BLaER1 treated with 17β-estradiol and CSF1 and Interleukin-3, amounts not matched to agents 10 nM and 100 nM (cell line): ENCODE results near the gene PLEKHA4.
"Not testable (repeated sequence)": the region's sequence is repeated elsewhere in the genome, so short reads cannot be mapped to it uniquely, and the experiment has no call there.

ENCODE experiments used
- H3K27ac ChIP-seq, 11 experiments: shearing (Covaris generic); formaldehyde crosslinking; 2 replicates each; pipeline ENCODE4 v1.8.1; 2022
- H3K27me3 ChIP-seq, 11 experiments: shearing (Covaris generic); formaldehyde crosslinking; 2 replicates each; pipeline ENCODE4 v1.8.1; 2022
- H3K36me3 ChIP-seq, 11 experiments: shearing (Covaris generic); formaldehyde crosslinking; 2 replicates each; pipeline ENCODE4 v1.8.1; 2022
- H3K4me1 ChIP-seq, 10 experiments: shearing (Covaris generic); formaldehyde crosslinking; 2 replicates each; pipeline ENCODE4 v1.8.1; 2022
- H3K4me2 ChIP-seq, 11 experiments: shearing (Covaris generic); formaldehyde crosslinking; 2 replicates each; pipeline ENCODE4 v1.8.1; 2022
- H3K4me3 ChIP-seq, 10 experiments: shearing (Covaris generic); formaldehyde crosslinking; 2 replicates each; pipeline ENCODE4 v1.8.1; 2022
- H3K9ac ChIP-seq, 11 experiments: shearing (Covaris generic); formaldehyde crosslinking; 2 replicates each; pipeline ENCODE4 v1.8.1; 2022
- H3K9me3 ChIP-seq, 11 experiments: shearing (Covaris generic); formaldehyde crosslinking; replicated peaks in 1 of 11; 2 replicates each; pipeline ENCODE4 v1.8.1; 2022
- H4K20me1 ChIP-seq, 11 experiments: shearing (Covaris generic); formaldehyde crosslinking; 2 replicates each; pipeline ENCODE4 v1.8.1; 2022
- Cebpa-rat ChIP-seq, 11 experiments: shearing (Covaris generic); IDR thresholded peaks; 2 replicates each; pipeline ENCODE4 v1.8.1; 2022

Gene PLEKHA4

GRCh38 chr19:48906324-48906723, 37.9 kb upstream of the PLEKHA4 start:
- Histone ChIP-seq H3K27ac (no peak overlapping the region), H3K4me2 (no peak overlapping the region), H3K4me3 (no peak overlapping the region), H4K20me1 (peaks cover 0 to 17% (median 0%) of the 10 kb centered on the region in 11 experiments; a peak in 4 of 22 replicates), H3K36me3 (peaks cover 64 to 94% (median 83%) of the 10 kb centered on the region in 11 experiments), H3K9me3 (no peaks in the 10 kb centered on the region), H3K4me1 (peaks cover 18 to 30% (median 24%) of the 10 kb centered on the region in 10 experiments), H3K9ac (0 out of 22 replicates have a peak overlapping the region, but pooled peaks of 1 of the 11 experiments have one; percentile 18), H3K27me3 (no peaks in the 10 kb centered on the region)
- TF ChIP-seq Cebpa-rat (IDR thresholded peaks at IDR 0.05): no peak

- Histone ChIP-seq H3K9ac (no peak overlapping the region), H3K27me3 (no peaks in the 10 kb centered on the region), H3K4me1 (peaks cover 25 to 37% (median 29%) of the 10 kb centered on the region in 10 experiments), H3K4me2 (no peak overlapping the region), H3K9me3 (no peaks in the 10 kb centered on the region), H3K36me3 (peaks cover 58 to 88% (median 76%) of the 10 kb centered on the region in 11 experiments), H3K4me3 (no peak overlapping the region), H4K20me1 (peaks cover 0 to 17% (median 0%) of the 10 kb centered on the region in 11 experiments; a peak in 4 of 22 replicates), H3K27ac (no peak overlapping the region)
- TF ChIP-seq Cebpa-rat (IDR thresholded peaks at IDR 0.05): no peak
Measured at GRCh38 chr19:48905664-48906063, 37.2 kb upstream of the PLEKHA4 start.

GRCh38 chr19:48903788-48904187, 35.4 kb upstream of the PLEKHA4 start:
- H3K9me3 ChIP-seq, H3K27me3 ChIP-seq, H3K4me3 ChIP-seq, H3K9ac ChIP-seq, H3K4me2 ChIP-seq, H3K27ac ChIP-seq: not testable (repeated sequence)
- Histone ChIP-seq H3K4me1 (peaks cover 28 to 36% (median 34%) of the 10 kb centered on the region in 10 experiments), H4K20me1 (peaks cover 0 to 17% (median 0%) of the 10 kb centered on the region in 11 experiments; a peak in 4 of 22 replicates), H3K36me3 (peaks cover 39 to 69% (median 57%) of the 10 kb centered on the region in 11 experiments)

- peak overlapping the region in 2 of 11 experiments; percentile 8 to 29; a peak in 2 of 22 replicates for H3K27ac ChIP-seq
- H4K20me1 ChIP-seq: peaks cover 0 to 17% (median 0%) of the 10 kb centered on the region in 11 experiments; a peak in 3 of 22 replicates
- not testable (repeated sequence) for H3K27me3 ChIP-seq, H3K9me3 ChIP-seq, H3K4me3 ChIP-seq, H3K9ac ChIP-seq
- peaks cover 26 to 54% (median 46%) of the 10 kb centered on the region in 11 experiments for H3K36me3 ChIP-seq
- peak overlapping the region in 9 of 11 experiments; percentile 10 to 99 (median 86); a peak in 12 of 22 replicates for H3K4me2 ChIP-seq
- peaks cover 26 to 34% (median 30%) of the 10 kb centered on the region in 10 experiments for H3K4me1 ChIP-seq
Measured at GRCh38 chr19:48902291-48902690, 33.9 kb upstream of the PLEKHA4 start.

- peaks cover 17 to 38% (median 32%) of the 10 kb centered on the region in 11 experiments for H3K36me3 ChIP-seq
- no peaks in the 10 kb centered on the region for H3K9me3 ChIP-seq
- peak overlapping the region; percentile 86 to 100 (median 97) for H3K4me2 ChIP-seq
- peak overlapping the region; percentile 49 to 86 (median 80) for H3K27ac ChIP-seq
- peaks cover 0 to 17% (median 0%) of the 10 kb centered on the region in 11 experiments; a peak in 3 of 22 replicates for H4K20me1 ChIP-seq
- H3K4me1 ChIP-seq: peaks cover 29 to 47% (median 37%) of the 10 kb centered on the region in 10 experiments
- no peak for TF ChIP-seq Cebpa-rat (IDR thresholded peaks at IDR 0.05)
- peak overlapping the region; percentile 74 to 94 (median 88) for H3K4me3 ChIP-seq
- H3K9ac ChIP-seq: peak overlapping the region; percentile 78 to 91 (median 86)
- peaks cover 2 to 9% (median 6%) of the 10 kb centered on the region in 11 experiments; a peak in 21 of 22 replicates for H3K27me3 ChIP-seq
Measured at GRCh38 chr19:48900477-48901406, 32.3 kb upstream of the PLEKHA4 start.

- H4K20me1 ChIP-seq: peaks cover 0 to 13% (median 0%) of the 10 kb centered on the region in 11 experiments; a peak in 3 of 22 replicates
- peak within 1 kb of the TSS; percentile 78 to 91 (median 86) for H3K9ac ChIP-seq
- H3K27me3 ChIP-seq: peaks cover 10 to 17% (median 14%) of the 10 kb centered on the region in 11 experiments
- H3K4me3 ChIP-seq: peak within 1 kb of the TSS; percentile 74 to 94 (median 88)
- peak in 2 of 11 experiments; percentile 26 to 53; a peak in 1 of 22 replicates for TF ChIP-seq Cebpa-rat (IDR thresholded peaks at IDR 0.05)
- no peaks in the 10 kb centered on the region for H3K9me3 ChIP-seq
- peaks cover 29 to 54% (median 44%) of the 10 kb centered on the region in 10 experiments for H3K4me1 ChIP-seq
- H3K36me3 ChIP-seq: peaks cover 10 to 30% (median 25%) of the 10 kb centered on the region in 11 experiments
- H3K4me2 ChIP-seq: peak within 1 kb of the TSS; percentile 86 to 100 (median 97)
- peak within 1 kb of the TSS; percentile 49 to 86 (median 80) for H3K27ac ChIP-seq
Measured at GRCh38 chr19:48899781-48900476, 31.5 kb upstream of the PLEKHA4 start, which contains the start of gene NUCB1. Gene NUCB1, plus strand, starts transcription at chr19:48900312. Its CDS starts 485 bp downstream, at chr19:48900797.

GRCh38 chr19:48899386-48899749, 31.0 kb upstream of the PLEKHA4 start:
- not testable (repeated sequence) for H3K9me3 ChIP-seq
- Histone ChIP-seq H3K4me2 (peak overlapping the region; percentile 74 to 100 (median 93)), H4K20me1 (peaks cover 0 to 13% (median 0%) of the 10 kb centered on the region in 11 experiments; a peak in 3 of 22 replicates), H3K4me3 (peak overlapping the region; percentile 74 to 94 (median 88)), H3K4me1 (peaks cover 29 to 54% (median 44%) of the 10 kb centered on the region in 10 experiments), H3K27me3 (peaks cover 15 to 22% (median 19%) of the 10 kb centered on the region in 11 experiments), H3K36me3 (peaks cover 4 to 25% (median 19%) of the 10 kb centered on the region in 11 experiments; a peak in 19 of 22 replicates), H3K9ac (peak overlapping the region; percentile 59 to 91 (median 86); a peak in 21 of 22 replicates), H3K27ac (peak overlapping the region; percentile 41 to 86 (median 80); a peak in 21 of 22 replicates)

- no peak overlapping the region for H3K4me2 ChIP-seq
- H3K36me3 ChIP-seq: peaks cover 0 to 9% (median 7%) of the 10 kb centered on the region in 11 experiments; a peak in 16 of 22 replicates
- no peak overlapping the region for H3K9ac ChIP-seq
- H3K4me3 ChIP-seq: no peak overlapping the region
- peaks cover 0 to 6% (median 0%) of the 10 kb centered on the region in 11 experiments; a peak in 3 of 22 replicates for H4K20me1 ChIP-seq
- no peaks in the 10 kb centered on the region for H3K9me3 ChIP-seq
- no peak overlapping the region for H3K27ac ChIP-seq
- peaks cover 19 to 49% (median 42%) of the 10 kb centered on the region in 10 experiments for H3K4me1 ChIP-seq
- TF ChIP-seq Cebpa-rat (IDR thresholded peaks at IDR 0.05): no peak
- H3K27me3 ChIP-seq: peaks cover 15 to 26% (median 21%) of the 10 kb centered on the region in 11 experiments
Measured at GRCh38 chr19:48897181-48897580, 28.8 kb upstream of the PLEKHA4 start.
